HG03460 (cell line): ENCODE results near the gene PRICKLE4.

Experiments
- ATAC-seq: cut with Tn5 transposase; IDR thresholded peaks from one replicate; pipeline ENCODE4 v1.9.1; 2021; ENCODE audit not compliant: unreplicated experiment

The PRICKLE4 gene

GRCh38 chr6:41780551-41781365, at the start of gene PRICKLE4:
Gene PRICKLE4, plus strand, starts transcription at chr6:41780782. Its CDS starts 2,692 bp downstream, at chr6:41783474.
- ATAC-seq: no peak

DNA sequence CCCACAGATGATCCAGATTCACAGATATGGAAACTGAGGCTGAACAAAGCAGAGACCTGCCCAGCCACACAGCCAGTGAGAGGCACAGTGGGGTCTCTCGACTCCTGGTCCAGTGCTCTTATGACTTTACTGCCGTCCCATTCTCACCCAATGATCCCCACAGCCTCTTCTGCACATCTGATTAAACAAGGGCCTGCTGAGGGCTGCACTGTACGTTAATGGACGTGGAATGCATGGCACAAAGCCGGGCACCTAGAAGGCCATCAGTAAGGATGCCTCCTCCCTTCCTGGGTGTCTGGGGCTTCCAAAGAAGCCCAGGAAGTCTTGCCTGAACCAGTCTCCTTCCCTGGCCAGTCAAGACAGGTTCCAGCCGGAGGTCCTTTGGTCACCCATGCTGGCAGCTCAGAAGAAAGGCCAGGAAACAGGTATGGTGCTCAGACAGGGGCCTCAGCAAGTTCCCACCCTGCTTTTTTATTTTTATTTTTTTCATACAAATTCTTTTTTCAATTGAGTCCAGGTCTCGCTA, 49.0 kb upstream of the PRICKLE4 start:
- ATAC-seq: no peak

DNA sequence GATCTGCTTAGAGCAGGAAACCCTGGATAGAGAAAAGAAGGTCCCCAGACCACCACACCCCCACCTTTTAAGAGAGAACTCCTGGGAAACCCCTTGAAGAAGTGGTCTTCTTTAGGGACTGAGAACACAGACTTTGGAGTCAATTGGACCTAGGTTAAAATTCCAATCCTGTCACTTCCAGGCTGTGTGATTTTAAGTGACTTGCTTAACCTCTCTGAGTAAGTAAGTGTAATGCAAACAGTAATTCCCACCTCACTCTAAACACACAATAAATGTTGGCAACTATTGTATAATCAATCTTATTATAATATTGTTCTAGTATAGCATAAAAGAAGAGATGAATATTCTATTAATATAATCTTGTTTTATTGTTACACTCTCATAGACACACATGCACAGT, 48.4 kb upstream of the PRICKLE4 start:
- no peak for ATAC-seq

GRCh38 chr6:41732591-41733359, 47.8 kb upstream of the PRICKLE4 start:
- peak; percentile 35 for ATAC-seq

GRCh38 chr6:41733360-41733706, 47.2 kb upstream of the PRICKLE4 start:
- no peak for ATAC-seq

DNA sequence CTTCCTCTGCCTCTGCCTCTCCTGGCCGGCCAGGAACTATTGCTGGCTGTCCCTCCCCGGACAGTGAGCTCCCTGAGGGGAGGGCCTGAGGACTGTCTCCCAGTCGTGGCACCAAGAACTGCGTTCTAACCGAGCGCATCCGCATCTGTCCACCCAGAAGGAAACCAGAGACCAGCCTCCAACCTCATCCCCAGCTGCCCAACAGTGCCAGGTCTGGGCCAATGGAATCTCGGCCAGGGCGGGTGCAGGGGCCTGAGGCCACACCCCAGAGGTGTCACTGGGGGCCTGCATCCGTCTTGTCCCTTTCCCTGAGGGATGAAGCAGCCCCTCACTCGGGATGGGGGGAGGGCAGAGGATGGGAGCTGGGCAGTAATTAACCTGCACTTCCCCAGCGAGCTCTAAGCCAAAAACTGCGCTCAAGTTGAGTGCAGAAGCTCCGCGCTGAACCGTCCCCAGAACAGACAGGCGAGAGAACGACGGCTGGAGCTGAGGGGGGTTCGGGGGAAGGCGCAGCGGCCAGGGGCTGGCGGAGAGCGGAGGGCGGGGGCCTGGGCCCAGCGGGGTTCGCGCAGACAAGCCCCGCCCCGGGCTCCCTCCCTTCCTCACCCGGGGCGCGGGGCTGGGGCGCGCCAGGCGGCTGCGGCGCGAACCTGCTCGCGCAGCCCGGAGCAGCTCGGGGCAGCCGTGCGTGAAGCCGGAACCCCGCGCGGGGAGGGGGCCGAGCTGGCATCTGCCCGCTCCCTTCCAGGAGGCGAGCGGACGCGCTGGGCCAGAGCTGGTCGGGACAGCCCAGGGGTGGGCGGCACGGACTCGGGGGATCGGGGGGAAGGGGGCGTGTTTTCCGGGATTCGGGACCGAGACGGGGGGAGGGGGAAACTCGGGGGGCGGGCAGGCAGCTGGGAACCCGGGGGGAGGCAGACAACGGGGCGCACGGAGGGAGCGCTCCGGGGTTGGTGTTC, 46.6 kb upstream of the PRICKLE4 start:
- peak; percentile 44 for ATAC-seq

DNA sequence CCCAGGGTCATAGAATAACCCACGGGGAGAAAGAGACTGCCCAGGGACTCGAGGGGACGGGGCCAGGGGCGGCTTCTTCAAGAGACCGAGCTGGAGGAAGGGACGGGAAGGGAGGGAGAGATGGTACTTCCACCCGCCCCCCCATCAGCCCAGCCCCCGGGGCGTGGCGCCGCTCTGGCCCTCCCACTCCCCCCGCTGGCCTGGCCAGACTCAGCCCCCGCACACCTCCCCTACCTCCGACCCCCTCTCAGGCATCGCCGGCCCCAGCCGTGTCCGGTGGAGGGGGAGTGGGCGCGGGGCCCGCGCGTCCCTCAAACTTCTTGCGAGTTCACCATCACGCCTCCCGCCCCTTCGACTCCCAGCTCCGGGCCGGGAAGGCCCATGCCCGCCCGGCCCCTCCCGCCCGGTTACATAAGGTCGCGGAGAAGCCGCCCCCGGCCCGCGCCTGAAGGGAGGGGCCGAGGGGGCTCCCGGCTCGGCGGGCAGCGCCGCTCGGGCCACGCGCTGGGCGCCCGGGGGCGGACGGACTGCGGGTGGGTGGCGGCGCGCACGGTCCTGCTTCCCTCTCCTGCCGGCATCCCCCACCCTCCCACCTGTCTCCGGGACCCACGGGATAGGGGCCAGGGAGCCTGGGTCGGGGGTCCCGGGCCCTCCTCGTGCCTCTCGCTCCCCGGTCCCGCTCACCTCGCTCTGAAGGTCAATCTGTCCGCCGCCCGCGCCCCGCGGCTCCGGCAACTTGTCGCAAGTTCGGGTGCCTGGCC, 45.7 kb upstream of the PRICKLE4 start:
- peak; percentile 20 for ATAC-seq

- ATAC-seq: peak; percentile 34
These were observed 45.0 kb upstream of the PRICKLE4 start, which contains the start of gene TFEB for GRCh38 chr6:41735427-41736185. Gene TFEB, minus strand, starts transcription at chr6:41735608. Its CDS starts 44,395 bp downstream, at chr6:41691213.

- no peak for ATAC-seq
These were observed 44.3 kb upstream of the PRICKLE4 start for GRCh38 chr6:41736186-41736733.

- ATAC-seq: no peak
These were observed 43.6 kb upstream of the PRICKLE4 start for GRCh38 chr6:41736800-41737555.

DNA sequence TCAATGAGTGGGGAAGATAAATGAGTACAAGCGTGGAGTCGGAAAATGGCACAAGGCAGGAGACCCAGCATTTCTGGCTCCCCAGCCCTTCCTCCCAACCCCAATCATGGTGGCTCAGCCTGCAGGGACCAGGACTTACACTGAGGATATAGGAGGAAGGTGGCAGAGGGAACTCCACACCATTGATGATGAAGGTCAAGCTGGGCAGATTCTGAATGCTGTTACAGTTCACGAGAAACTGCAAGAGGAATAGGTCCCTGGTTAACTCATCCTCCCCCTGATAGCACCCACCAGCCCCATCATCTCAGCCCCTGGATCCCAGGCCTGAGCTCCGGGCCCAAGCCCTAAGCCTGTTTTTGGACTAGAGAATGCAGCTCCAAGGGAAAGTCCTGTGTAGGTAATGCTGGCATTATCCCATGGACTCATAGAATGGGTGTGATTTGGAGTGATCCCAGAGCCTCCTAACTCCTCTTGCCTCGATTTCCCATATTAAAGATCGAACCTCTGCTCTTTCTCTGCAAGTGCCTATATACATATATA, 42.9 kb upstream of the PRICKLE4 start:
- no peak for ATAC-seq

DNA sequence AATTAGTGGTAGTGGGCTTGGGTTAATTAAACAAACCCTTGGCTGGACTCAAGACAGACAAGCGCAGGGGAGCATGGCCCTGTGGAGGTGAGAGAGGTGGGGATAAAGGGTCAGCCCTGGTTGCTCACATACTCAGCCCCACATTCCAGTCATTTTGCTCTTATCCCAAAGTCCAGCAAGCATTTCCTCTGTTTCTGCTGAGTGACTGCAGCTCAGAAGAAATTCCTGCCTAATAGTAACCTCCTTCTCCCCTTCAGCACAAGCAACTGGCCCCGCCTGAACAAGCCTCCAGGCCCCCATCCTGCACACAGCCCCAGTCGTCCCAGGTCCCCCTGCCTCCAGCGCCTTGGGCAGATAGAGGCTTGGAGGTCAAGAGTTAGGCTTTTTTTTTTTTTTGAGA, 41.5 kb upstream of the PRICKLE4 start:
- no peak for ATAC-seq

DNA sequence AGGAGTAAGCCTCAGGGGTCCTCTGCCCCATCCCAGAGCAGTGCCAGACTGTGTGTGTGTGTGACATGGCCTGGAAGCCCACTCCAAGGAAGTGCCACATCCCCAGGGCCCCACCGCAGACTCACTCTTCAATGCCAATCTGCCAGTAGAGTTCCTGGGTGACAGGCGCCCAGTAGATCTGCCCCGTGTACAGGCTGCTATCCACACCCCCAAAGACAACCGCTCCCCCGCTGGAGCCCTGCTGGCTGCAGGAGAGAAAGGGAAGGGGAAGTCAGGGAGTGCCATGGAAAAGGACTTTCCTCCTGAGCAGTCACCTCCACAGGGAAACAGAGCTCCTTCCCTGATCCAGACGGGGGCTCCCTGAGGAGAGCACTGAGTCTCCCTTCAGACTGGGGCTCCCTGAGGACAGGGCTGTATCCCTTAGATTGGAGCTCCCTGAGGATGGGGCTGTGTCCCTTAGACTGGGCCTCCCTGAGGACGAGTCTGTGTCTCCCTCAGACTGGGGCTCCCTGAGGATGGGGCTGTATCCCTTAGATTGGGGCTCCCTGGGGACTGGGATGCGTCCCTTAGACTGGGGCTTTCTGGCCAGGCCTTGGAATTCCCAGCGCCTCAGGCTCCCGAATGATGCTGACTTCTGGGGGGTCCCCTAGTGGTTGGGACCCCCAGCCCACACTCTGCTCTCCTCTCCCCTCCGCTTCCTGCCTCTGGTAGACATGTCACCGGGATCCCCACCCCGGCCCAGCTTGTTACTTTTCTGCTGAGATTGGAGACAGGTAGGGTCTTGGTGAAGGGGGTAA, 40.0 kb upstream of the PRICKLE4 start:
- no peak for ATAC-seq

- no peak for ATAC-seq
These were observed 38.7 kb upstream of the PRICKLE4 start for GRCh38 chr6:41741625-41742490.

GRCh38 chr6:41743406-41744235, 37.0 kb upstream of the PRICKLE4 start:
- ATAC-seq: no peak
